ENCODE measurements around the gene PIEZO2.
"Not testable (repeated sequence)": the region's sequence is repeated elsewhere in the genome, so short reads cannot be mapped to it uniquely, and the experiment has no call there.

Gene PIEZO2

GRCh38 chr18:10644003-10644402 is 505.4 kb downstream of the PIEZO2 start:
- not testable (repeated sequence) for H3K27me3 ChIP-seq (ENCODE audit: control insufficient read depth, insufficient read depth, low read length); H3K4me3 ChIP-seq (ENCODE audit: low read length); H3K27ac ChIP-seq (ENCODE audit: low read length); H3K4me1 ChIP-seq (ENCODE audit: control insufficient read depth, low read depth, low read length); H3K9me3 ChIP-seq (ENCODE audit: control insufficient read depth, low read depth, low read length); H3K36me3 ChIP-seq (ENCODE audit: control insufficient read depth, low read depth, low read length); H3K9ac ChIP-seq (ENCODE audit: low read length)

GRCh38 chr18:10642915-10643524 is 506.3 kb downstream of the PIEZO2 start:
- H3K36me3 ChIP-seq (ENCODE audit: control insufficient read depth, low read depth, low read length); H3K27ac ChIP-seq (ENCODE audit: low read length); H3K4me3 ChIP-seq (ENCODE audit: low read length); H3K9me3 ChIP-seq (ENCODE audit: control insufficient read depth, low read depth, low read length); H3K4me1 ChIP-seq (ENCODE audit: control insufficient read depth, low read depth, low read length); H3K27me3 ChIP-seq (ENCODE audit: control insufficient read depth, insufficient read depth, low read length); H3K9ac ChIP-seq (ENCODE audit: low read length): not testable (repeated sequence)

- not testable (repeated sequence) for H3K9me3 ChIP-seq (ENCODE audit: control insufficient read depth, low read depth, low read length); H3K4me1 ChIP-seq (ENCODE audit: control insufficient read depth, low read depth, low read length); H3K9ac ChIP-seq (ENCODE audit: low read length); H3K27ac ChIP-seq (ENCODE audit: low read length); H3K4me3 ChIP-seq (ENCODE audit: low read length); H3K36me3 ChIP-seq (ENCODE audit: control insufficient read depth, low read depth, low read length); H3K27me3 ChIP-seq (ENCODE audit: control insufficient read depth, insufficient read depth, low read length)
Observed at GRCh38 chr18:10638539-10638885, 510.9 kb downstream of the PIEZO2 start.

GRCh38 chr18:10637858-10638538 is 511.4 kb downstream of the PIEZO2 start:
- H3K4me3 ChIP-seq (ENCODE audit: low read length); H3K9me3 ChIP-seq (ENCODE audit: control insufficient read depth, low read depth, low read length); H3K9ac ChIP-seq (ENCODE audit: low read length); H3K36me3 ChIP-seq (ENCODE audit: control insufficient read depth, low read depth, low read length); H3K27ac ChIP-seq (ENCODE audit: low read length); H3K4me1 ChIP-seq (ENCODE audit: control insufficient read depth, low read depth, low read length); H3K27me3 ChIP-seq (ENCODE audit: control insufficient read depth, insufficient read depth, low read length): not testable (repeated sequence)

- H3K27me3 ChIP-seq (ENCODE audit: control insufficient read depth, insufficient read depth, low read length); H3K4me3 ChIP-seq (ENCODE audit: low read length); H3K36me3 ChIP-seq (ENCODE audit: control insufficient read depth, low read depth, low read length); H3K9ac ChIP-seq (ENCODE audit: low read length); H3K9me3 ChIP-seq (ENCODE audit: control insufficient read depth, low read depth, low read length); H3K27ac ChIP-seq (ENCODE audit: low read length); H3K4me1 ChIP-seq (ENCODE audit: control insufficient read depth, low read depth, low read length): not testable (repeated sequence)
Observed at GRCh38 chr18:10629076-10629475, 520.3 kb downstream of the PIEZO2 start.

- not testable (repeated sequence) for H3K27ac ChIP-seq (ENCODE audit: low read length); H3K9me3 ChIP-seq (ENCODE audit: control insufficient read depth, low read depth, low read length); H3K36me3 ChIP-seq (ENCODE audit: control insufficient read depth, low read depth, low read length); H3K9ac ChIP-seq (ENCODE audit: low read length); H3K4me1 ChIP-seq (ENCODE audit: control insufficient read depth, low read depth, low read length); H3K4me3 ChIP-seq (ENCODE audit: low read length); H3K27me3 ChIP-seq (ENCODE audit: control insufficient read depth, insufficient read depth, low read length)
Observed at GRCh38 chr18:10626606-10627213, 522.7 kb downstream of the PIEZO2 start.

- not testable (repeated sequence) for H3K4me3 ChIP-seq (ENCODE audit: low read length)
Observed at GRCh38 chr18:10623606-10624005, 525.8 kb downstream of the PIEZO2 start.

GRCh38 chr18:10622982-10623381 is 526.4 kb downstream of the PIEZO2 start:
- H3K9ac ChIP-seq (ENCODE audit: low read length); H3K36me3 ChIP-seq (ENCODE audit: control insufficient read depth, low read depth, low read length); H3K27ac ChIP-seq (ENCODE audit: low read length); H3K9me3 ChIP-seq (ENCODE audit: control insufficient read depth, low read depth, low read length); H3K4me1 ChIP-seq (ENCODE audit: control insufficient read depth, low read depth, low read length); H3K27me3 ChIP-seq (ENCODE audit: control insufficient read depth, insufficient read depth, low read length); H3K4me3 ChIP-seq (ENCODE audit: low read length): not testable (repeated sequence)

More at GRCh38 chr18:10623606-10624005, 525.8 kb downstream of the PIEZO2 start:
- not testable (repeated sequence) for H3K9ac ChIP-seq (ENCODE audit: low read length); H3K4me1 ChIP-seq (ENCODE audit: control insufficient read depth, low read depth, low read length); H3K27ac ChIP-seq (ENCODE audit: low read length); H3K27me3 ChIP-seq (ENCODE audit: control insufficient read depth, insufficient read depth, low read length); H3K36me3 ChIP-seq (ENCODE audit: control insufficient read depth, low read depth, low read length); H3K9me3 ChIP-seq (ENCODE audit: control insufficient read depth, low read depth, low read length)

- not testable (repeated sequence) for H3K9me3 ChIP-seq (ENCODE audit: control insufficient read depth, low read depth, low read length); H3K27me3 ChIP-seq (ENCODE audit: control insufficient read depth, insufficient read depth, low read length); H3K9ac ChIP-seq (ENCODE audit: low read length); H3K4me3 ChIP-seq (ENCODE audit: low read length); H3K27ac ChIP-seq (ENCODE audit: low read length); H3K36me3 ChIP-seq (ENCODE audit: control insufficient read depth, low read depth, low read length); H3K4me1 ChIP-seq (ENCODE audit: control insufficient read depth, low read depth, low read length)
Observed at GRCh38 chr18:10620670-10621329, 528.6 kb downstream of the PIEZO2 start.
